ENCODE results near the gene ZNF500.

The ZNF500 gene

GRCh38 chr16:4766875-4767628 is at the start of gene ZNF500:
Gene ZNF500, minus strand, starts transcription at chr16:4767162. Its CDS starts 1,184 bp downstream, at chr16:4765978.
- DNase-seq (ENCODE audit: low read depth): peak; percentile 95

- DNase-seq (ENCODE audit: low read depth): no peak
These were observed 47.7 kb upstream of the ZNF500 start for GRCh38 chr16:4814542-4815173.

GRCh38 chr16:4814046-4814445 is 47.1 kb upstream of the ZNF500 start:
- DNase-seq (ENCODE audit: low read depth): no peak

GRCh38 chr16:4813251-4814003 is 46.5 kb upstream of the ZNF500 start:
- DNase-seq (ENCODE audit: low read depth): no peak

- no peak for DNase-seq (ENCODE audit: low read depth)
These were observed 44.8 kb upstream of the ZNF500 start for GRCh38 chr16:4811773-4812172.

GRCh38 chr16:4811242-4811641 is 44.3 kb upstream of the ZNF500 start:
- DNase-seq (ENCODE audit: low read depth): no peak

- no peak for DNase-seq (ENCODE audit: low read depth)
These were observed 39.3 kb upstream of the ZNF500 start for GRCh38 chr16:4806280-4806679.

- no peak for DNase-seq (ENCODE audit: low read depth)
These were observed 38.3 kb upstream of the ZNF500 start for GRCh38 chr16:4805231-4805630.

- no peak for DNase-seq (ENCODE audit: low read depth)
These were observed 37.2 kb upstream of the ZNF500 start for GRCh38 chr16:4803898-4804762.

- no peak for DNase-seq (ENCODE audit: low read depth)
These were observed 36.5 kb upstream of the ZNF500 start for GRCh38 chr16:4803401-4803844.

- peak; percentile 93 for DNase-seq (ENCODE audit: low read depth)
These were observed 35.8 kb upstream of the ZNF500 start for GRCh38 chr16:4802659-4803287.

- DNase-seq (ENCODE audit: low read depth): peak; percentile 63
These were observed 35.1 kb upstream of the ZNF500 start, which contains the start of gene ROGDI for GRCh38 chr16:4801962-4802658. Gene ROGDI, minus strand, starts transcription at chr16:4802633. Its CDS starts 62 bp downstream, at chr16:4802571.

GRCh38 chr16:4801051-4801961 is 34.3 kb upstream of the ZNF500 start:
- DNase-seq (ENCODE audit: low read depth): no peak

- no peak for DNase-seq (ENCODE audit: low read depth)
These were observed 33.5 kb upstream of the ZNF500 start for GRCh38 chr16:4800290-4801041.

- no peak for DNase-seq (ENCODE audit: low read depth)
These were observed 32.4 kb upstream of the ZNF500 start for GRCh38 chr16:4799171-4799855.

GRCh38 chr16:4798456-4798855 is 31.5 kb upstream of the ZNF500 start:
- DNase-seq (ENCODE audit: low read depth): no peak

- DNase-seq (ENCODE audit: low read depth): no peak
These were observed 30.9 kb upstream of the ZNF500 start for GRCh38 chr16:4797805-4798252.
